ENCODE data around the gene RAB17.

The RAB17 gene

GRCh38 chr2:237590272-237591140, at the start of gene RAB17:
Gene RAB17, minus strand, starts transcription at chr2:237590734. Its CDS starts 4,580 bp downstream, at chr2:237586154.
- DNase-seq (ENCODE audit: low read depth) = peak; percentile 50

GRCh38 chr2:237639836-237640220, 49.3 kb upstream of the RAB17 start:
- no peak for DNase-seq (ENCODE audit: low read depth)

- no peak for DNase-seq (ENCODE audit: low read depth)
Measured at GRCh38 chr2:237639052-237639835, 48.7 kb upstream of the RAB17 start.

- DNase-seq (ENCODE audit: low read depth) = no peak
Measured at GRCh38 chr2:237638176-237638575, 47.6 kb upstream of the RAB17 start.

- DNase-seq (ENCODE audit: low read depth) = no peak
Measured at GRCh38 chr2:237637429-237638135, 47.0 kb upstream of the RAB17 start.

GRCh38 chr2:237636578-237636977, 46.0 kb upstream of the RAB17 start:
- DNase-seq (ENCODE audit: low read depth) = no peak

- no peak for DNase-seq (ENCODE audit: low read depth)
Measured at GRCh38 chr2:237633061-237633561, 42.6 kb upstream of the RAB17 start.

- DNase-seq (ENCODE audit: low read depth) = no peak
Measured at GRCh38 chr2:237631801-237632585, 41.5 kb upstream of the RAB17 start.

- DNase-seq (ENCODE audit: low read depth) = no peak
Measured at GRCh38 chr2:237631007-237631785, 40.7 kb upstream of the RAB17 start.

- DNase-seq (ENCODE audit: low read depth) = no peak
Measured at GRCh38 chr2:237630216-237631000, 39.9 kb upstream of the RAB17 start.

- peak; percentile 78 for DNase-seq (ENCODE audit: low read depth)
Measured at GRCh38 chr2:237629739-237630138, 39.2 kb upstream of the RAB17 start.

GRCh38 chr2:237629188-237629534, 38.6 kb upstream of the RAB17 start:
- no peak for DNase-seq (ENCODE audit: low read depth)

- DNase-seq (ENCODE audit: low read depth) = no peak
Measured at GRCh38 chr2:237628247-237629187, 38.0 kb upstream of the RAB17 start.

- peak; percentile 57 for DNase-seq (ENCODE audit: low read depth)
Measured at GRCh38 chr2:237627441-237628246, 37.1 kb upstream of the RAB17 start, which contains the start of gene LRRFIP1. Gene LRRFIP1, plus strand, starts transcription at chr2:237627587. Its CDS starts 58 bp downstream, at chr2:237627645.

GRCh38 chr2:237626813-237627440, 36.4 kb upstream of the RAB17 start:
- no peak for DNase-seq (ENCODE audit: low read depth)

GRCh38 chr2:237625777-237626176, 35.2 kb upstream of the RAB17 start:
- no peak for DNase-seq (ENCODE audit: low read depth)

- DNase-seq (ENCODE audit: low read depth) = no peak
Measured at GRCh38 chr2:237625216-237625705, 34.7 kb upstream of the RAB17 start.
